ENCODE data around the gene BCKDHA.

DNA sequence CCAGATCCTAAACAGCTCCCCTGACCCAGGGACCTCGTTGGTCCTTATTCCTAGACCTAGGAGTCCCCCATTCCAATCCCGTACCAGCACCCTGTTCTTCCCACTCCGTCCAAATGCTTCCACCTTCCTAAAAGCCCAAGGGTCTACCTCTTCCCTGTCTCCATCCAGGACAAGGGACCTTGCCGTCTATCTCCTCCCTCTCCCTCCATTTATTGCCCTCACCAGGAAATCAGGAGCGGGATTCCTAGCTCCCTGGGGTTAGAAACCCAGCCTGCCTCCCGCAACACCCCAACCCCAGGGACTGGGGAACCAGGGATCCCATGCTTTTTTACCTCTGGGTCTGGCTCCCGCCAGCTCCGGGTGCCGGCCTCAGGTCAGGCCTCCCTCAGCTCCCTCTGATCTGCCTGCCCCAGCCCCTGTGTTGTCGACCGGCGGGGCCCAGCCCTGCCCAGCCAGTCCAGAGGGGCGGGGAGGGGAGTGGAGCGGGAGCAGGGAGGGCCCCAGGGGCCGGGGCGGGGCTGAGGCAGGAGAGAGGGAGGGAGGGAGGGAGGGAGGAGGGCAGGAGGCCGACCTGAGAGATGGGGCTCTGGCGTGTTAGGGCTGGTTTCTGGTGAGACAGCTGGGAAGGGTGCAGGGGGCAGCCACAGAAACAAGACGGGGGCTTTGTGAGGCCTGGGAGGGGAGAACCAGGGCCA lies 29.5 kb downstream of the BCKDHA start, which contains the start of gene B3GNT8:
- TF ChIP-seq RXRA (IDR thresholded peaks at IDR 0.05; ENCODE audit: borderline replicate concordance, low read depth) (no peak), TAF1 (IDR thresholded peaks at IDR 0.05; ENCODE audit: borderline replicate concordance, low read depth, low read length) (no peak), YY1 (IDR thresholded peaks at IDR 0.05; ENCODE audit: low read depth) (no peak), SMC3 (IDR thresholded peaks at IDR 0.05; ENCODE audit: low read depth, low read length) (no peak), RCOR1 (IDR thresholded peaks at IDR 0.05; ENCODE audit: low read length) (no peak), EP300 (IDR thresholded peaks at IDR 0.05; ENCODE audit: borderline replicate concordance in 1 of 2, low read depth in 1 of 2, low read length in 1 of 2) (no peak), POLR2AphosphoS5 (IDR thresholded peaks at IDR 0.05; ENCODE audit: low read depth, low read length) (no peak), FOSL2 (IDR thresholded peaks at IDR 0.05; ENCODE audit: borderline replicate concordance, low read depth) (no peak)
- TF ChIP-seq, protein P1, sequence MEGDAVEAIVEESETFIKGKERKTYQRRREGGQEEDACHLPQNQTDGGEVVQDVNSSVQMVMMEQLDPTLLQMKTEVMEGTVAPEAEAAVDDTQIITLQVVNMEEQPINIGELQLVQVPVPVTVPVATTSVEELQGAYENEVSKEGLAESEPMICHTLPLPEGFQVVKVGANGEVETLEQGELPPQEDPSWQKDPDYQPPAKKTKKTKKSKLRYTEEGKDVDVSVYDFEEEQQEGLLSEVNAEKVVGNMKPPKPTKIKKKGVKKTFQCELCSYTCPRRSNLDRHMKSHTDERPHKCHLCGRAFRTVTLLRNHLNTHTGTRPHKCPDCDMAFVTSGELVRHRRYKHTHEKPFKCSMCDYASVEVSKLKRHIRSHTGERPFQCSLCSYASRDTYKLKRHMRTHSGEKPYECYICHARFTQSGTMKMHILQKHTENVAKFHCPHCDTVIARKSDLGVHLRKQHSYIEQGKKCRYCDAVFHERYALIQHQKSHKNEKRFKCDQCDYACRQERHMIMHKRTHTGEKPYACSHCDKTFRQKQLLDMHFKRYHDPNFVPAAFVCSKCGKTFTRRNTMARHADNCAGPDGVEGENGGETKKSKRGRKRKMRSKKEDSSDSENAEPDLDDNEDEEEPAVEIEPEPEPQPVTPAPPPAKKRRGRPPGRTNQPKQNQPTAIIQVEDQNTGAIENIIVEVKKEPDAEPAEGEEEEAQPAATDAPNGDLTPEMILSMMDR (IDR thresholded peaks at IDR 0.05), result no peak
